Smooth muscle cell (in vitro differentiated cells): ENCODE measurements around the gene DPP6. TPM values are rescaled to one million over a fixed set of nuclear protein-coding genes. Genes with fewer than 3 reads are reported as not detected.

Source experiments
- DNase-seq: peaks from one replicate; lab custom pipeline; 2025; ENCODE audit not compliant: unreplicated experiment; lab: John Stamatoyannopoulos, UW
- H2AFZ ChIP-seq: fragments of 200-600 bp; sonication (generic); 2 replicates; pipeline ENCODE4 v1.6.0; 2016; ENCODE audit warnings: antibody characterized with exemption, low read depth, mild to moderate bottlenecking
- H3F3A ChIP-seq: fragments of 200-600 bp; sonication (generic); 2 replicates; pipeline ENCODE4 v1.6.0; 2017; ENCODE audit warnings: antibody characterized with exemption, low read depth
- H3K27ac ChIP-seq: fragments of 200-600 bp; sonication (generic); 2 replicates; pipeline ENCODE4 v1.5.1; 2016; ENCODE audit warnings: low read depth, mild to moderate bottlenecking
- H3K27me3 ChIP-seq: fragments of 200-600 bp; sonication (generic); 2 replicates; pipeline ENCODE4 v1.6.1; 2016; ENCODE audit warnings: low read depth, mild to moderate bottlenecking
- H3K36me3 ChIP-seq: fragments of 200-600 bp; sonication (generic); 2 replicates; pipeline ENCODE4 v1.5.1; 2016; ENCODE audit warnings: low read depth
- H3K4me1 ChIP-seq: fragments of 200-600 bp; sonication (generic); 2 replicates; pipeline ENCODE4 v1.5.1; 2016; ENCODE audit warnings: low read depth
- H3K4me2 ChIP-seq: fragments of 200-600 bp; sonication (generic); 2 replicates; pipeline ENCODE4 v1.6.0; 2016; ENCODE audit warnings: mild to moderate bottlenecking
- H3K4me3 ChIP-seq: fragments of 200-600 bp; sonication (generic); 2 replicates; pipeline ENCODE4 v1.5.1; 2016; ENCODE audit warnings: mild to moderate bottlenecking
- H3K79me2 ChIP-seq: fragments of 200-600 bp; sonication (generic); 2 replicates; pipeline ENCODE4 v1.6.0; 2016; ENCODE audit warnings: low read depth, mild to moderate bottlenecking
- H3K9ac ChIP-seq: fragments of 200-600 bp; sonication (generic); 2 replicates; pipeline ENCODE4 v1.6.0; 2016; ENCODE audit warnings: low read depth
- H3K9me3 ChIP-seq: fragments of 200-600 bp; sonication (generic); replicated peaks from 2 replicates; pipeline ENCODE4 v1.5.1; 2016; ENCODE audit warnings: low read depth
- H4K20me1 ChIP-seq: fragments of 200-600 bp; sonication (generic); 2 replicates; pipeline ENCODE4 v1.6.0; 2016; ENCODE audit warnings: low read depth
- WGBS: methylation state at CpG from one replicate; pipeline ENCODE4 v1.1.7; 2016; ENCODE audit warnings: low lambda C conversion rate; 5-methylcytosine and 5-hydroxymethylcytosine counted together
- polyA plus RNA-seq: library from polyadenylated mRNA; unstranded; fragments of >200 nt; fragmentation: Nextera tagmentation; extraction: Ambion mirVana; gene quantifications from 2 replicates; pipeline ENCODE4 v1.2.1, GENCODE V29; 2016
- total RNA-seq: library from RNA; depleted of rRNA; stranded (reverse); fragments of >200 nt; gene quantifications from 2 replicates; pipeline ENCODE4 v1.2.3, GENCODE V29; 2014
- TF ChIP-seq, protein P1 (sequence below): fragments of 200-600 bp; sonication (generic); IDR thresholded peaks from 2 replicates; pipeline ENCODE4 v1.5.1; 2017; ENCODE audit warnings: borderline replicate concordance, mild to moderate bottlenecking, antibody characterized with exemption; ENCODE audit not compliant: insufficient read depth, poor library complexity, severe bottlenecking

Gene DPP6
- total and polyA plus RNA-seq, 2 experiments from 2014 or later = 0.72 TPM; not detected in 1

DNA sequence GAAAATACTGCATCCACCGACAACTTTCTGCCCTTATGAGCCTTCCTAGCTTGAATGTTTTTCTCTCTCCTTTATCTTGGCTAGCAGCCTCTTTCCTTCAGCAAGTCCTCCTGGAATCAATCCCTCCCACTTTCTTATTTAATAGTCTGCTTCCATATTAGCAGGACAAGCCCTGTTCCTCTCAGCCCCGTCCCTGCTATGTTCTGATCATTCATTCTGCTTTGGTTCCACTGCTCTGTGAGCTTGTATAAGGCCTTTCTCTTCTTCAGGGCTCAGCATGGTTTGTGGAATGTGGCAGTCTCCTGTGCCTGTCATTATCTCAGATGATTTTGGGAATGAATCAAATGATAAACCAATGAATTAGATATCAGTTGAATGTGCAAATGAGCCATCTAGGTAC is 420.1 kb downstream of the DPP6 start:
- no peaks in the 10 kb centered on the region for H3K36me3 ChIP-seq
- H3K27ac ChIP-seq = no peak overlapping the region
- H3K4me3 ChIP-seq = no peak overlapping the region
- TF ChIP-seq, protein P1, sequence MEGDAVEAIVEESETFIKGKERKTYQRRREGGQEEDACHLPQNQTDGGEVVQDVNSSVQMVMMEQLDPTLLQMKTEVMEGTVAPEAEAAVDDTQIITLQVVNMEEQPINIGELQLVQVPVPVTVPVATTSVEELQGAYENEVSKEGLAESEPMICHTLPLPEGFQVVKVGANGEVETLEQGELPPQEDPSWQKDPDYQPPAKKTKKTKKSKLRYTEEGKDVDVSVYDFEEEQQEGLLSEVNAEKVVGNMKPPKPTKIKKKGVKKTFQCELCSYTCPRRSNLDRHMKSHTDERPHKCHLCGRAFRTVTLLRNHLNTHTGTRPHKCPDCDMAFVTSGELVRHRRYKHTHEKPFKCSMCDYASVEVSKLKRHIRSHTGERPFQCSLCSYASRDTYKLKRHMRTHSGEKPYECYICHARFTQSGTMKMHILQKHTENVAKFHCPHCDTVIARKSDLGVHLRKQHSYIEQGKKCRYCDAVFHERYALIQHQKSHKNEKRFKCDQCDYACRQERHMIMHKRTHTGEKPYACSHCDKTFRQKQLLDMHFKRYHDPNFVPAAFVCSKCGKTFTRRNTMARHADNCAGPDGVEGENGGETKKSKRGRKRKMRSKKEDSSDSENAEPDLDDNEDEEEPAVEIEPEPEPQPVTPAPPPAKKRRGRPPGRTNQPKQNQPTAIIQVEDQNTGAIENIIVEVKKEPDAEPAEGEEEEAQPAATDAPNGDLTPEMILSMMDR = no peak
- H3K9me3 ChIP-seq = no peaks in the 10 kb centered on the region
- no peak overlapping the region for H3K9ac ChIP-seq
- H3K4me2 ChIP-seq = no peak overlapping the region
- no peaks in the 10 kb centered on the region for H3F3A ChIP-seq
- no peaks in the 10 kb centered on the region for H3K4me1 ChIP-seq
- H3K79me2 ChIP-seq = no peaks in the 10 kb centered on the region
- no peaks in the 10 kb centered on the region for H3K27me3 ChIP-seq
- DNase-seq = no peak
- WGBS = 82% methylated on average over 2 of the region's 2 CpGs
- H2AFZ ChIP-seq = no peak overlapping the region
- H4K20me1 ChIP-seq = no peaks in the 10 kb centered on the region

DNA sequence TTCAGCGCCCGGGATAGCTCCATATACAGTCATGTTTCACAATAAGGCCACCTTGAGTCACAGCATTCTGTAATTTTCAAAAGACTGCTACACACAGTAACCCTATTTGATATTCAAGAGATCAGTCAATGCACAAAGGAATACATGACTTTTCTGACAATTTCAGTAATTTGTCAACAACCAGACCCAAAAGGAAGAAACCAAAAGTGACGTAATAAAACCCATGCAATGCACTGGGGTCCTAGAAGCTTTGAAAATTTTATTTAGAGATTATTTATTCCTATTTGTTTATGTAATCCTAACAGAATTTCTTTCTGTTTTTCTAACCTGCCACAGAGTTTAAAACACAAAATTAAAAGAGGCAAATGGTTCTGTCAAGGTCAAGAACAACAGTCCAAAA is 421.2 kb downstream of the DPP6 start:
- Histone ChIP-seq H2AFZ (no peak overlapping the region), H3K4me2 (no peak overlapping the region), H3K27ac (no peak overlapping the region), H3K79me2 (no peaks in the 10 kb centered on the region), H3F3A (no peaks in the 10 kb centered on the region), H3K4me3 (no peak overlapping the region), H3K4me1 (no peaks in the 10 kb centered on the region), H3K9ac (no peak overlapping the region), H3K36me3 (no peaks in the 10 kb centered on the region), H3K27me3 (no peaks in the 10 kb centered on the region), H4K20me1 (no peaks in the 10 kb centered on the region), H3K9me3 (no peaks in the 10 kb centered on the region)
- DNase-seq = no peak
- TF ChIP-seq, protein P1 = no peak
- 87% methylated on average over 3 of the region's 3 CpGs for WGBS

DNA sequence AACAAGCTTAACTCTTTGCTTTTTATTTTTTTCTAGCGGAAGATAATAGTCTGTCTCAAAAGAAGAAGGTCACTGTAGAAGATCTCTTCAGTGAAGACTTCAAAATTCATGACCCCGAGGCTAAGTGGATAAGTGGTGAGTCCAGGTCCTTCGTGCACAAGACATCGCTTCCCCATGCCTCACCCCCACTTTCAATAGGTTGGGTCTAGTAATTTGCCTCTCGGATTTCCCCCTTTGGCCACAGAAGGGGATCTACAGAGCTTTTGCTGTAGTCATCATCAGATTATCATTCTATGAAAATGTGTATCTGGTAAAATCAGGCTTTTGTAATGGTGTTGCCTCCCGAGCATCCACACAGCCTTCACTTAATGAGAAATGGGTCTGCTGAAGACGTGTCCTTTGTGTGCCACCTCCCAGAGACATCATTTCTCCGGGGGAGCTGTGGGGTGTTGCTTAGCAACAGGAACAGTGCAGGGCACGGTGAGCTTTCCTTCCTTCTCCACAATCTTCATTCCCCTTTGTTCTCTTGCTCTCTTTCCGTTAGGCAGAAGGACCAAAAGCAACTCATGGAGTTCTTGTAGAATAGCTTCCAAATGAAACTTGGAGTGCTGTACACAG is 422.8 kb downstream of the DPP6 start:
- H2AFZ ChIP-seq = no peak overlapping the region
- 75% methylated on average over 10 of the region's 10 CpGs for WGBS
- TF ChIP-seq, protein P1 = no peak

DNA sequence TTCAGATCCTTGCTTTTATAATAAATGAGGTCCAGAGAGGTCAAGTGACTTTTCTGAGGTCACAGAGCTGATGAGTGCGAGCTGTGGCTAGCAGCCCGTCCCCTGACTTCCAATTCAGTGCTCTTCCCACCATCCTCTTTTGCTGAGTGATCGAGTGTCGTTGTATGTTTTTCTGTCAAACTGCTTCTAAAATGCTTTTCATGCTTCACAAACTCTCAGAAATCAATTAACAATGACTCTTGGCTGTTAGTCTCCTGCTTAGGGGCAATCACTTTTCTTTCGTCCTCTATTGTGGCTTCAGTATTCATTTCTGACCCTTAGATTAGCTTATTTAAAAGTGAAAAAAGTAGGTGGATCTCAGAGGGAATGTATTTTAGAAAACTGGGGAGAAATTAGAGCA is 423.7 kb downstream of the DPP6 start:
- H2AFZ ChIP-seq = no peak overlapping the region
- H3K4me3 ChIP-seq = no peak overlapping the region
- no peaks in the 10 kb centered on the region for H4K20me1 ChIP-seq
- no peaks in the 10 kb centered on the region for H3K4me1 ChIP-seq
- H3K27me3 ChIP-seq = no peaks in the 10 kb centered on the region
- H3F3A ChIP-seq = no peaks in the 10 kb centered on the region
- H3K4me2 ChIP-seq = no peak overlapping the region
- no peaks in the 10 kb centered on the region for H3K36me3 ChIP-seq
- TF ChIP-seq, protein P1 = no peak
- no peak for DNase-seq
- no peak overlapping the region for H3K9ac ChIP-seq
- 85% methylated on average over 5 of the region's 5 CpGs for WGBS
- no peaks in the 10 kb centered on the region for H3K79me2 ChIP-seq
- H3K27ac ChIP-seq = no peak overlapping the region
- no peaks in the 10 kb centered on the region for H3K9me3 ChIP-seq

More for the DNA sequence above, 422.8 kb downstream of the DPP6 start:
- no peaks in the 10 kb centered on the region for H3K36me3 ChIP-seq
- H3K4me1 ChIP-seq = no peaks in the 10 kb centered on the region
- H4K20me1 ChIP-seq = no peaks in the 10 kb centered on the region
- no peak overlapping the region for H3K27ac ChIP-seq
- H3K4me3 ChIP-seq = no peak overlapping the region
- H3K27me3 ChIP-seq = no peaks in the 10 kb centered on the region
- H3K79me2 ChIP-seq = no peaks in the 10 kb centered on the region
- no peaks in the 10 kb centered on the region for H3K9me3 ChIP-seq
- H3K4me2 ChIP-seq = no peak overlapping the region
- DNase-seq = no peak
- no peak overlapping the region for H3K9ac ChIP-seq
- H3F3A ChIP-seq = no peaks in the 10 kb centered on the region
